Naive thymus-derived CD4-positive, alpha-beta T cell (primary cell): ENCODE measurements around the gene CSNK1G2. TPM values are rescaled to one million over a fixed set of nuclear protein-coding genes. Genes with fewer than 3 reads are reported as not detected.

Experiments used
- ATAC-seq: fragments of 150-1000 bp; cut with Tn5 transposase; 2 replicates; pipeline ENCODE4 v1.10.0; 2021; ENCODE audit warnings: mild to moderate bottlenecking, moderate library complexity
- CTCF ChIA-PET: fragments of 350-600 bp; sonication (Branson Sonifier 250); formaldehyde crosslinking; loops from one replicate; lab custom pipeline; 2021; ENCODE audit warnings: antibody characterized with exemption; lab: Charles Lee
- POLR2A ChIA-PET: fragments of 350-600 bp; sonication (Branson Sonifier 250); formaldehyde crosslinking; loops from one replicate; lab custom pipeline; 2021; ENCODE audit warnings: antibody characterized with exemption, inconsistent platforms; lab: Charles Lee
- DNase-seq, 9 donors: peaks; one replicate each; pipeline versions ENCODE4 v3.0.0 to v3.0.0-alpha.2; 2020 to 2022; ENCODE audit warnings: mixed read lengths in 1 of 9
- H3K27ac ChIP-seq: one replicate; pipeline ENCODE4 v1.7.0; 2013; ENCODE audit warnings: mild to moderate bottlenecking, low read depth, low read length, moderate library complexity
- H3K27me3 ChIP-seq, 2 donors: one replicate each; pipeline ENCODE4 v1.7.0; 2013; ENCODE audit warnings: low read length in 2 of 2, mild to moderate bottlenecking in 2 of 2, moderate library complexity in 2 of 2; ENCODE audit not compliant: control insufficient read depth in 2 of 2, insufficient read depth in 2 of 2
- H3K36me3 ChIP-seq, 3 experiments: 1 replicate in 2 of 3; 2 replicates in 1 of 3; pipeline ENCODE4 v1.7.0; 2013; ENCODE audit warnings: low read length in 3 of 3, mild to moderate bottlenecking in 3 of 3, moderate library complexity in 1 of 3; ENCODE audit not compliant: insufficient read depth in 3 of 3, control insufficient read depth in 2 of 3
- H3K4me1 ChIP-seq, 2 donors: one replicate each; pipeline ENCODE4 v1.7.0; 2013; ENCODE audit warnings: low read length in 2 of 2, mild to moderate bottlenecking in 2 of 2, moderate library complexity in 1 of 2; ENCODE audit not compliant: control insufficient read depth in 2 of 2, insufficient read depth in 2 of 2
- H3K4me3 ChIP-seq: 2 replicates; pipeline ENCODE4 v1.7.0; 2013; ENCODE audit warnings: mild to moderate bottlenecking, low read length
- H3K9me3 ChIP-seq, 3 experiments: 1 replicate in 2 of 3; 2 replicates in 1 of 3; pipeline ENCODE4 v1.7.0; 2013; ENCODE audit warnings: low read length in 3 of 3; ENCODE audit not compliant: control insufficient read depth in 2 of 3
- H3K27ac Mint-ChIP-seq, 9 donors: one replicate each; pipeline ENCODE4 v1.8.0; 2020 to 2022; ENCODE audit warnings: mixed read lengths in 9 of 9, mild to moderate bottlenecking in 8 of 9, moderate library complexity in 5 of 9, inconsistent platforms in 2 of 9
- H3K27me3 Mint-ChIP-seq, 5 donors: one replicate each; pipeline ENCODE4 v1.8.0; 2021 to 2022; ENCODE audit warnings: mixed read lengths in 5 of 5, mild to moderate bottlenecking in 1 of 5
- H3K36me3 Mint-ChIP-seq, 5 donors: one replicate each; pipeline ENCODE4 v1.8.0; 2020 to 2022; ENCODE audit warnings: mixed read lengths in 5 of 5, mild to moderate bottlenecking in 3 of 5, inconsistent platforms in 1 of 5
- H3K4me1 Mint-ChIP-seq, 7 donors: one replicate each; pipeline ENCODE4 v1.8.0; 2020 to 2022; ENCODE audit warnings: mixed read lengths in 7 of 7, mild to moderate bottlenecking in 3 of 7, inconsistent platforms in 1 of 7
- H3K4me3 Mint-ChIP-seq, 10 donors: one replicate each; pipeline ENCODE4 v1.8.0; 2020 to 2022; ENCODE audit warnings: mild to moderate bottlenecking in 10 of 10, mixed read lengths in 10 of 10, moderate library complexity in 6 of 10, inconsistent platforms in 2 of 10
- H3K9me3 Mint-ChIP-seq, 11 donors: one replicate each; pipeline ENCODE4 v1.8.0; 2020 to 2022; ENCODE audit warnings: mixed read lengths in 11 of 11, mild to moderate bottlenecking in 4 of 11, inconsistent platforms in 1 of 11, moderate library complexity in 1 of 11
- intact Hi-C, 2 donors: fragments of 100-400 bp; cut with micrococcal nuclease; formaldehyde crosslinking; loops; one replicate each; pipeline ENCODE4 v1.15.1; 2023
- polyA plus RNA-seq, 2 donors: library from polyadenylated mRNA; unstranded; fragments of 300-500 nt; fragmentation: Illumina TruSeq; gene quantifications; one replicate each; pipeline ENCODE4 v1.2.3, GENCODE V29; 2021
- total RNA-seq, 6 experiments: library from RNA in 5 of 6; stranded (reverse) in 5 of 6; gene quantifications; 1 replicate in 5 of 6; 2 replicates in 1 of 6; pipeline ENCODE4 v1.2.3 and lab custom pipeline; 2021 to 2026

The CSNK1G2 gene
- total and polyA plus RNA-seq, 7 experiments from 2014 or later = 18.1 to 145 (median 115) TPM

DNA sequence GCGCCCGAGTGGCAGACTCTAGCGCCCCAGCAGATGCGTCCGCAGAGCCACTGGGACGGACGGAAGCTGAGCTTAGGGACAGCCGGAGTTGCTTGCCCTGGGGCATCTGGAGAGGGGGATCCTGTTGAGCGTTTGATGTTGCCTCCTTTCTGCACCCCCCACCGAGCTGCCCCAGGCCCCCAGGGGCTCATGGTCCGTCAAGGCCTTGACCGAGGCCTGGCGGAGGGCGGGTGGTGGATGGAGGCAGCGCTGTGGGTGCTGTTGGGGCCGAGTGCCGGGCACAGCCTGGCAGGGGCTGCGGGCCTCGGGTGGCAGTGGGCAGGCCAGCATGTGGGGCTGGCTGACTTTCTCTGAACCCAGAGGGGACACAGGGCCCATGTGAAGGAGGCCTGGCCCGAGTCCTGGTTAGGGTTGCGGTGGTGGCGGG, 2.7 kb downstream of the CSNK1G2 start:
- ChIA-PET POLR2A (interaction anchor here (0.6 to 1.8 kb wide), 5 partner anchors 22 to 109 kb away, joined by 3 to 6 read pairs (median 3); no protein-coding TSS in a partner anchor), CTCF (interaction anchor here (1.6 kb wide), 1 partner anchor 14 kb away, joined by 7 read pairs; no protein-coding TSS in a partner anchor)
- Mint-ChIP-seq H3K9me3 (peaks cover 0 to 1% (median 0%) of the 10 kb centered on the region in 11 donors), H3K27ac (peak overlapping the region; percentile 90 to 99 (median 97)), H3K36me3 (peaks cover 0 to 9% (median 0%) of the 10 kb centered on the region in 5 donors), H3K4me3 (peak overlapping the region; percentile 91 to 100 (median 96)), H3K27me3 (peaks cover 0 to 2% (median 0%) of the 10 kb centered on the region in 5 donors), H3K4me1 (peaks cover 22 to 48% (median 31%) of the 10 kb centered on the region in 7 donors)
- Histone ChIP-seq H3K27me3 (no peaks in the 10 kb centered on the region), H3K36me3 (peaks cover 0 to 12% (median 0%) of the 10 kb centered on the region in 3 experiments), H3K9me3 (no peaks in the 10 kb centered on the region), H3K27ac (peak overlapping the region; percentile 98), H3K4me1 (peaks cover 21 to 33% of the 10 kb centered on the region in 2 donors), H3K4me3 (peak overlapping the region; percentile 94)
- intact Hi-C loops = loop anchor here (2.0 kb wide), 4 partner anchors 15 to 207 kb away; partner anchors contain the start of genes AP3D1 (in 1 of the 2) and MKNK2 (in 1 of the 2)
- DNase-seq (no peak), ATAC-seq (no peak)

DNA sequence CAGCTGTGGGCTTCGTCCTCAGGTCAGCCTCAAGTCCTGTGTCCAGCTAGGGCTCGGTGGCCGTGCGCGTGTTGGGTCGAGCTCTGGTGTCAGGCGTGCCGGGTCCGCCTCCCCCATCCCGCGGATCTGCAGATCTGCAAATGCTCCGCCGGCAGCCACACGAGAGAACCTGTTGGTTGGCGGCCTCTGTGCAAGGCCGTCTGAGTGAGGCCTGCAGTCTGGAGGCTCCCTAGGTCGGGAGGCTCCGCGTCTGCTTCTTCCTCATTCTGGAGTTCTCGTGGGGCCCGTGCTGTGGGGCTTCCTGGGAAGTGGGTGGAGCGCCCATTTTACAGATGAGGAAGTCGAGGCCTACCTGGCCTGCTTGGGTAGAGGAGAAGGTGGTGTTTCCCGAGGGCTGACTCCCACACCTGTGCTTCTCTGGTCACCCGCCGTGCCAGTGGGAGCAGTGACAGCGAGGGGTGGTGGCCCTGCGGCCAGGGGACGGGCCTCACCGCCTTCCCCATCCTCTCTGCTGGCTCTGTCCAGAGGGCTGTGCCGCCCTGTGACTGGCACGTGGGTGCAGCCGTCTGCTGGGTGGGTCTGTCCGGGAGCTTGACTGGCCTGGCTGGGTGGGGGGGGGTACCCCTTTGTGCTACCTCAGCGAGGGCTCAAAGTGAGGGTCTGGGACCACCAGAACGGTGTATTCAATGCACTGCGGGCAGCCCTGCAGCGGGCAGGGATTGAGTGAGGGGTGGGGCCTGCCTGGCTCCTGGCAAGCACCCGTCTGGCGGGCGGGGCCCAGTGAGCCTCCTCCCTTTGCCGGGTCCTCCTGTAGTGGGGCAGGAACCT, 3.3 kb downstream of the CSNK1G2 start:
- Mint-ChIP-seq H3K4me1 (peaks cover 24 to 54% (median 37%) of the 10 kb centered on the region in 7 donors), H3K36me3 (peaks cover 0 to 11% (median 0%) of the 10 kb centered on the region in 5 donors), H3K4me3 (peak overlapping the region; percentile 21 to 96 (median 55)), H3K27ac (peak overlapping the region in 7 of 9 donors; percentile 5 to 87 (median 71)), H3K9me3 (peaks cover 0 to 1% (median 0%) of the 10 kb centered on the region in 11 donors), H3K27me3 (peaks cover 0 to 2% (median 0%) of the 10 kb centered on the region in 5 donors)
- intact Hi-C loops = no loop called here
- Histone ChIP-seq H3K36me3 (peaks cover 0 to 19% (median 0%) of the 10 kb centered on the region in 3 experiments), H3K9me3 (no peaks in the 10 kb centered on the region), H3K27me3 (no peaks in the 10 kb centered on the region), H3K4me3 (no peak overlapping the region), H3K27ac (peak overlapping the region; percentile 98), H3K4me1 (peaks cover 21 to 32% of the 10 kb centered on the region in 2 donors)
- ChIA-PET POLR2A (interaction anchor here (1.3 kb wide), 1 partner anchor 104 kb away, joined by 3 read pairs; no protein-coding TSS in a partner anchor), CTCF (interaction anchor here (0.6 kb wide), 1 partner anchor 199 kb away, joined by 3 read pairs; no protein-coding TSS in a partner anchor)
- DNase-seq (no peak), ATAC-seq (no peak)

GRCh38 chr19:1944916-1945561, 4.1 kb downstream of the CSNK1G2 start:
- Histone ChIP-seq H3K27ac (peak overlapping the region; percentile 98), H3K4me3 (no peak overlapping the region), H3K9me3 (no peaks in the 10 kb centered on the region), H3K4me1 (peaks cover 17 to 24% of the 10 kb centered on the region in 2 donors), H3K36me3 (peaks cover 0 to 24% (median 0%) of the 10 kb centered on the region in 3 experiments), H3K27me3 (no peaks in the 10 kb centered on the region)
- H3K9me3 Mint-ChIP-seq = no peaks in the 10 kb centered on the region
- peak overlapping the region in 5 of 9 donors; percentile 17 to 84 (median 74) for H3K27ac Mint-ChIP-seq
- ATAC-seq (no peak), DNase-seq (no peak)
- peaks cover 24 to 56% (median 38%) of the 10 kb centered on the region in 7 donors for H3K4me1 Mint-ChIP-seq
- intact Hi-C loops = no loop called here
- H3K4me3 Mint-ChIP-seq = peak overlapping the region in 5 of 10 donors; percentile 18 to 93 (median 54)
- CTCF ChIA-PET = interaction anchor here (0.6 kb wide), 2 partner anchors 8 to 198 kb away, joined by 3 read pairs; no protein-coding TSS in a partner anchor
- peaks cover 0 to 10% (median 0%) of the 10 kb centered on the region in 5 donors for H3K36me3 Mint-ChIP-seq
- POLR2A ChIA-PET = interaction anchor here (0.6 to 0.7 kb wide), 3 partner anchors 48 to 1623 kb away, joined by 3 read pairs; no protein-coding TSS in a partner anchor
- H3K27me3 Mint-ChIP-seq = peaks cover 0 to 2% (median 0%) of the 10 kb centered on the region in 5 donors

- ATAC-seq = no peak
- Mint-ChIP-seq H3K27ac (peak overlapping the region; percentile 15 to 84 (median 67)), H3K4me3 (peak overlapping the region in 6 of 10 donors; percentile 12 to 55 (median 35)), H3K27me3 (no peaks in the 10 kb centered on the region), H3K9me3 (no peaks in the 10 kb centered on the region), H3K4me1 (peaks cover 21 to 60% (median 37%) of the 10 kb centered on the region in 7 donors), H3K36me3 (peaks cover 0 to 9% (median 0%) of the 10 kb centered on the region in 5 donors)
- H3K4me3 ChIP-seq = no peak overlapping the region
- ChIA-PET CTCF (interaction anchor here (0.6 to 0.9 kb wide), 3 partner anchors 21 to 585 kb away, joined by 3 read pairs; no protein-coding TSS in a partner anchor), POLR2A (interaction anchor here (0.6 to 0.7 kb wide), 4 partner anchors 73 to 1622 kb away, joined by 3 to 4 read pairs (median 3); no protein-coding TSS in a partner anchor)
- peak in 5 of 9 donors; percentile 23 to 40 (median 29) for DNase-seq
- H3K27me3 ChIP-seq = no peaks in the 10 kb centered on the region
- H3K36me3 ChIP-seq = peaks cover 0 to 27% (median 0%) of the 10 kb centered on the region in 3 experiments
- H3K9me3 ChIP-seq = no peaks in the 10 kb centered on the region
- intact Hi-C loops = no loop called here
- H3K27ac ChIP-seq = no peak overlapping the region
- peaks cover 14 to 19% of the 10 kb centered on the region in 2 donors for H3K4me1 ChIP-seq
Measured at GRCh38 chr19:1945899-1946298, 4.9 kb downstream of the CSNK1G2 start.

DNA sequence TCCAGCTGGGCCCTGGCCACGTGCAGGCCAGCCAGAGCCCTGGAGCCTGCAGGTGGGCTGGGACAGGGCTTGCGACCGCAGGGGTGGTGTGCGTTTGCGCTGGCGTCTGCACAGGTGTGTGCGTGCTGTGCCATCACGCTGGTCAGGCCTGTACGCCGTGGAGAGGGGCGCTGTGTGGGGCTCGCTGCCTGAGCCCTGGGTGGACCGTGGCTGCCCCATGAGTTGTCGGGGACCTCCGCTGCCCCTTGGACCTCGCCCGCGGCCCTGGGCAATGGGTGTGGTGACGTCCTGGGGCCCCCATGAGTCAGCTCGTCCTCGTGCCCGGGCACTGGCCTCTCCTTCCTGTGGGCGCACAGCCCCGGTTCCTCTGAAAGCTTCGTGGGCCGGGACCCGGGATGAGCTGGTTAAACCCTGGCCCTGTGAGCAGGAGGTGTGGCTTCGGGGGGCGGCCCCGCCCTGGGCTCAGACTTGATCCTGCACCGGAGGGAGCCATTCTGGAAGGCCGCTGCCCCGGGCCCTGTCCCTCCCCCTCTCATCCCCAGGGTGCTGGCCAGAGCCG, 6.8 kb downstream of the CSNK1G2 start:
- no peaks in the 10 kb centered on the region for H3K9me3 ChIP-seq
- Mint-ChIP-seq H3K4me3 (no peak overlapping the region), H3K4me1 (peaks cover 19 to 69% (median 41%) of the 10 kb centered on the region in 7 donors), H3K27ac (no peak overlapping the region), H3K36me3 (peaks cover 0 to 9% (median 0%) of the 10 kb centered on the region in 5 donors), H3K9me3 (no peaks in the 10 kb centered on the region), H3K27me3 (no peaks in the 10 kb centered on the region)
- ChIA-PET POLR2A (no interaction called here), CTCF (no interaction called here)
- H3K4me3 ChIP-seq = no peak overlapping the region
- no peak overlapping the region for H3K27ac ChIP-seq
- DNase-seq (no peak), ATAC-seq (peak; percentile 10)
- intact Hi-C loops = no loop called here
- H3K27me3 ChIP-seq = no peaks in the 10 kb centered on the region
- peaks cover 0 to 26% (median 0%) of the 10 kb centered on the region in 3 experiments for H3K36me3 ChIP-seq
- peaks cover 14 to 19% of the 10 kb centered on the region in 2 donors for H3K4me1 ChIP-seq
